ENCODE results near the gene TRPM3. TPM values are rescaled to one million over a fixed set of nuclear protein-coding genes. Genes with fewer than 3 reads are reported as not detected.

The TRPM3 gene
- total RNA-seq, 6 donors from 2014 or later: 0.10 to 1.0 (median 0.17) TPM; not detected in 1

DNA sequence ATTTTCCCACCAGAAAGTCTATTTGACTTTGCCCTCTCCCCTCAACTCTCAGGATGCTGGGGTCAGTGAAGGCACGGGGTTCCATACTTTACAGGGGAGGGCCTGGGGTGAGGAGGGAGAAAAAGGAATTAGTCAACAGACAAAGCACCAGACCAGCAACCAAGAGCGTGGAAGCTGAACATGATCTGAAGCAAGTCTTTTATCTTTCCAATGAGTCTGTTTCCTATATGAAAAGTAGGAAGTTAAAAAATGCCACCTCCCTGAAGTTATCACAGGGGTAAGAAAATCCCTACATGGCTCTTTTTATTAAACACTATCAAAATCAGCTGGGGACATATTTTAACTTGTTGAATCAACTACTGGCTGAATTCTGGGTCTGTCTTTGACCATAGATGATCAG is 337.0 kb downstream of the TRPM3 start:
- no peaks in the 10 kb centered on the region for H3K9me3 ChIP-seq
- no peak for TF ChIP-seq POLR2AphosphoS5 (IDR thresholded peaks at IDR 0.05)
- TF ChIP-seq, protein P1, sequence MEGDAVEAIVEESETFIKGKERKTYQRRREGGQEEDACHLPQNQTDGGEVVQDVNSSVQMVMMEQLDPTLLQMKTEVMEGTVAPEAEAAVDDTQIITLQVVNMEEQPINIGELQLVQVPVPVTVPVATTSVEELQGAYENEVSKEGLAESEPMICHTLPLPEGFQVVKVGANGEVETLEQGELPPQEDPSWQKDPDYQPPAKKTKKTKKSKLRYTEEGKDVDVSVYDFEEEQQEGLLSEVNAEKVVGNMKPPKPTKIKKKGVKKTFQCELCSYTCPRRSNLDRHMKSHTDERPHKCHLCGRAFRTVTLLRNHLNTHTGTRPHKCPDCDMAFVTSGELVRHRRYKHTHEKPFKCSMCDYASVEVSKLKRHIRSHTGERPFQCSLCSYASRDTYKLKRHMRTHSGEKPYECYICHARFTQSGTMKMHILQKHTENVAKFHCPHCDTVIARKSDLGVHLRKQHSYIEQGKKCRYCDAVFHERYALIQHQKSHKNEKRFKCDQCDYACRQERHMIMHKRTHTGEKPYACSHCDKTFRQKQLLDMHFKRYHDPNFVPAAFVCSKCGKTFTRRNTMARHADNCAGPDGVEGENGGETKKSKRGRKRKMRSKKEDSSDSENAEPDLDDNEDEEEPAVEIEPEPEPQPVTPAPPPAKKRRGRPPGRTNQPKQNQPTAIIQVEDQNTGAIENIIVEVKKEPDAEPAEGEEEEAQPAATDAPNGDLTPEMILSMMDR (IDR thresholded peaks at IDR 0.05): no peak
- no peak for TF ChIP-seq POLR2A (IDR thresholded peaks at IDR 0.05)
- TF ChIP-seq EP300 (IDR thresholded peaks at IDR 0.05): no peak
- H3K27me3 ChIP-seq: no peaks in the 10 kb centered on the region
- H3K4me3 ChIP-seq: no peak overlapping the region
- no peak for DNase-seq
- ATAC-seq (ENCODE audit: low FRiP score in 2 of 2): no peak
- H3K36me3 ChIP-seq: no peaks in the 10 kb centered on the region
- H3K4me1 ChIP-seq: no peaks in the 10 kb centered on the region
- 48 to 51% methylated on average over 2 of the region's 2 CpGs for WGBS, 2 donors
- no peak overlapping the region for H3K27ac ChIP-seq

DNA sequence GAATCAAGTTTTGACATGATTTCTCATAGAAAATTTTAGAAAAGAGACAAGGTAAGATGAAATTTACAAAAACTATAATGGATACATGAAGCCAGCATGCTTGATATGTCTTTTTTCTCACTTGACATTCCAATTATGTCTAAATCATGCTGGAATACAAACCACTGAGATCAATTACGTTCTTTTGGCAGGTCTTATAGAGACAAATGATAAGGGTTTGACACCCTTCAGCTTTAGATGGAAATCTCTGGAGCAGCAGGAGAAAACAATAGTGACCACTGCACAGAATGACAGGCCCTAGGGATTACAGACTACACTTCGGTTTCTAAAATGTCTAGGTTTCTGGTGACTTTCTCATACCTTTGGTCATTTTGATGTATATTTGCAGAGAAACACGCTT is 342.9 kb downstream of the TRPM3 start:
- no peak for TF ChIP-seq POLR2AphosphoS5 (IDR thresholded peaks at IDR 0.05)
- TF ChIP-seq, protein P1 (IDR thresholded peaks at IDR 0.05): no peak
- TF ChIP-seq POLR2A (IDR thresholded peaks at IDR 0.05): no peak
- TF ChIP-seq EP300 (IDR thresholded peaks at IDR 0.05): no peak
- ATAC-seq (ENCODE audit: low FRiP score in 2 of 2) (no peak), DNase-seq (no peak)
- Histone ChIP-seq H3K27me3 (no peaks in the 10 kb centered on the region), H3K27ac (no peak overlapping the region), H3K4me3 (no peak overlapping the region), H3K9me3 (no peaks in the 10 kb centered on the region), H3K4me1 (no peaks in the 10 kb centered on the region), H3K36me3 (no peaks in the 10 kb centered on the region)
- 78% methylated on average over 3 of the region's 3 CpGs for WGBS, 2 donors

DNA sequence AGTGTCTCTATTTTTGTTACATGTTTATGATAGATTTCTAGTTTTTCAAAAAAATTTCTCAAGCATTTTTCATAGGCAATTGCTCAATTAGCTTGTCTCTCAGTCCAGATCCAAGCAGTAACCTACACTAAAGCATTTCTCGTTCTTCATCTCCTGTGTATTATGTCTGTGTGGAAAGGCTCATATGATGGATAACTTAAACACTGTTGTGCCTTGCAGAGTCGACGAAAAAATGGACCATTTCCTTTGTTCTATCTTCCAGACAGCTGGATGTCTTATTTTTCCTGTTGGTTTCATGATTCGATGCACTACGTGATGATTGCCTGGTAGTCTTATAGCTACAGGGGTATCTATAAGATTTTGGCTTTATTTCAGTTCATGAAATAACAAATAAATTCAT is 347.8 kb downstream of the TRPM3 start:
- Histone ChIP-seq H3K27me3 (no peaks in the 10 kb centered on the region), H3K4me3 (no peak overlapping the region), H3K4me1 (no peaks in the 10 kb centered on the region), H3K27ac (no peak overlapping the region), H3K9me3 (no peaks in the 10 kb centered on the region), H3K36me3 (no peaks in the 10 kb centered on the region)
- ATAC-seq (ENCODE audit: low FRiP score in 2 of 2) (no peak), DNase-seq (no peak)
- TF ChIP-seq POLR2AphosphoS5 (IDR thresholded peaks at IDR 0.05): no peak
- TF ChIP-seq POLR2A (IDR thresholded peaks at IDR 0.05): no peak
- TF ChIP-seq EP300 (IDR thresholded peaks at IDR 0.05): no peak
- TF ChIP-seq, protein P1 (IDR thresholded peaks at IDR 0.05): no peak
- 83% methylated on average over 5 of the region's 5 CpGs for WGBS, 2 donors

DNA sequence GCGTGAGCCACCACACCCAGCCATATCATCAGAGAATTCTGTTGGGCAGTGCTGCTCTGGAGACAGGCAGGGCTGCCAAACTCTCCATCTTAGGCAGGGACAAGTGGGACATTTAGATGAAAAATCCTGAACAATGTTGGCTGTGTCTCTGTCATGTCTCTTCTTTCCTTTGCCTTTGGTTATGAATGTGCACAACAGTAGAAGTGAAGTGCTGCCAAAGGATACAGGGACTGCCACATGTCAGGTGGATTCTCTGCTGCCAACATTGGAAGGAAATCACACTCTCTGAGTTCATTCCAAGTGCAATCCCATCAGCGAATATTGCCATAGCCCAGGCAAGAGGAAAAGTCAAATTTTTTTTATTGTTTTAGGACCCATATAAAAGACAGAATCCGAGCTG is 348.8 kb downstream of the TRPM3 start:
- no peak for TF ChIP-seq EP300 (IDR thresholded peaks at IDR 0.05)
- TF ChIP-seq, protein P1 (IDR thresholded peaks at IDR 0.05): no peak
- no peak for TF ChIP-seq POLR2A (IDR thresholded peaks at IDR 0.05)
- TF ChIP-seq POLR2AphosphoS5 (IDR thresholded peaks at IDR 0.05): no peak
- H3K4me3 ChIP-seq: no peak overlapping the region
- DNase-seq: no peak
- no peaks in the 10 kb centered on the region for H3K9me3 ChIP-seq
- no peak overlapping the region for H3K27ac ChIP-seq
- H3K36me3 ChIP-seq: no peaks in the 10 kb centered on the region
- no peaks in the 10 kb centered on the region for H3K4me1 ChIP-seq
- no peak for ATAC-seq (ENCODE audit: low FRiP score in 2 of 2)
- WGBS, 2 donors: 77% methylated on average over 3 of the region's 3 CpGs
- no peaks in the 10 kb centered on the region for H3K27me3 ChIP-seq

DNA sequence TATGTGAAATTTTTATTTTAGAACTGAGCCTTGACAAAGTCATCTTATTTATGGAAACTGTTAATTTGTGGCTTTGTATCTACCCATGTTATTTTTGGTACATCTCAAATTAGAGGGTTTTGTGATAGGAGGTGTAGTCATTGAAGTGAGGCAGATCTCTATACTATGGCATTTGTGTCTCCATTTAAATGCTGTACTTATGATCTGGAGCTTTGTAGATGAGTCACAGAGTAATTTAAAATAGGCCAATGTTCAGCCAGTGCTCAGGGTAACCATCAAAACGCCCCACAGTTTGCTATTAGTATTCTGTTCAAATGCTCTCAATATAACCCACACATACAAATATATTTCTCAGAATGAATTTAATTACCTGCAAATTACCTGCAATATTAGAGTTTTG is 355.5 kb downstream of the TRPM3 start:
- Histone ChIP-seq H3K27me3 (no peaks in the 10 kb centered on the region), H3K4me1 (no peaks in the 10 kb centered on the region), H3K27ac (no peak overlapping the region), H3K36me3 (no peaks in the 10 kb centered on the region), H3K9me3 (no peaks in the 10 kb centered on the region), H3K4me3 (no peak overlapping the region)
- ATAC-seq (ENCODE audit: low FRiP score in 2 of 2) (no peak), DNase-seq (no peak)
- TF ChIP-seq POLR2AphosphoS5 (IDR thresholded peaks at IDR 0.05): no peak
- TF ChIP-seq POLR2A (IDR thresholded peaks at IDR 0.05): no peak
- no peak for TF ChIP-seq EP300 (IDR thresholded peaks at IDR 0.05)
- TF ChIP-seq, protein P1 (IDR thresholded peaks at IDR 0.05): no peak
- WGBS, 2 donors: 69 to 70% methylated on average over 1 of the region's 1 CpG
